HepG2 (cell line): ENCODE data around the gene IFNAR2. TPM values are rescaled to one million over a fixed set of nuclear protein-coding genes. Genes with fewer than 3 reads are reported as not detected.

Source experiments
- AGO2 ChIP-seq: fragments of 200-400 bp; formaldehyde crosslinking; optimal IDR thresholded peaks from 2 replicates; pipeline ENCODE3; 2017; ENCODE audit warnings: mild to moderate bottlenecking, low read depth, low read length, moderate library complexity
- ARID2 ChIP-seq: sonication (generic); formaldehyde crosslinking; IDR thresholded peaks from 2 replicates; pipeline ENCODE4 v1.8.1; 2022; ENCODE audit warnings: mild to moderate bottlenecking, missing genetic modification reagents, borderline replicate concordance
- FOXP1 ChIP-seq, 2 experiments: fragments of 450-650 bp in 1 of 2; IDR thresholded peaks; 2 replicates each; pipeline ENCODE4 v1.6.1; 2017 to 2018; ENCODE audit warnings: antibody characterized with exemption in 1 of 2
- HDAC2 ChIP-seq: sonication (generic); formaldehyde crosslinking; IDR thresholded peaks from 2 replicates; pipeline ENCODE4 v1.4.0; 2020; ENCODE audit warnings: missing genetic modification reagents
- HIVEP1 ChIP-seq: sonication (generic); formaldehyde crosslinking; IDR thresholded peaks from 2 replicates; pipeline ENCODE4 v1.4.0; 2020; ENCODE audit warnings: mild to moderate bottlenecking, missing genetic modification reagents
- HMG20B ChIP-seq: conservative IDR thresholded peaks from 2 replicates; pipeline ENCODE4 v1.6.1; 2016; ENCODE audit warnings: missing genetic modification reagents, missing compliant biosample characterization
- MAZ ChIP-seq, 2 experiments: sonication (generic) in 1 of 2; formaldehyde crosslinking in 1 of 2; IDR thresholded peaks; 2 replicates each; pipeline versions ENCODE4 v1.5.0 to v1.6.1; 2012 to 2020; ENCODE audit warnings: low read depth in 2 of 2, mild to moderate bottlenecking in 2 of 2, borderline replicate concordance in 1 of 2, improper control_type of control experiment in 1 of 2, low read length in 1 of 2, missing genetic modification reagents in 1 of 2, moderate library complexity in 1 of 2
- NFRKB ChIP-seq: fragments of 450-650 bp; IDR thresholded peaks from 2 replicates; pipeline ENCODE4 v1.6.1; 2017
- NFYC ChIP-seq: IDR thresholded peaks from 2 replicates; pipeline ENCODE4 v1.6.1; 2016; ENCODE audit warnings: missing genetic modification reagents, missing compliant biosample characterization
- PCBP1 ChIP-seq: fragments of 200-400 bp; formaldehyde crosslinking; IDR thresholded peaks from 2 replicates; pipeline ENCODE4 v1.6.1; 2017; ENCODE audit warnings: mild to moderate bottlenecking, low read depth, low read length, borderline replicate concordance
- RELA ChIP-seq: sonication (generic); formaldehyde crosslinking; IDR thresholded peaks from 2 replicates; pipeline ENCODE4 v1.4.0; 2020; ENCODE audit warnings: missing genetic modification reagents
- SALL1 ChIP-seq: sonication (generic); formaldehyde crosslinking; IDR thresholded peaks from 2 replicates; pipeline ENCODE4 v1.8.0; 2022; ENCODE audit warnings: mild to moderate bottlenecking, missing genetic modification reagents
- SP1 ChIP-seq, 2 experiments: fragments of 450-650 bp in 1 of 2; sonication (generic) in 1 of 2; formaldehyde crosslinking in 1 of 2; IDR thresholded peaks; 2 replicates each; pipeline versions ENCODE4 v1.4.0 to v1.6.1; 2016 to 2020; ENCODE audit warnings: missing genetic modification reagents in 1 of 2
- TBL1XR1 ChIP-seq: fragments of 150-350 bp; IDR thresholded peaks from 2 replicates; pipeline ENCODE4 v1.6.1; 2014; ENCODE audit warnings: borderline replicate concordance, low read length; ENCODE audit not compliant: partially characterized antibody
- ZBTB38 ChIP-seq: sonication (generic); formaldehyde crosslinking; IDR thresholded peaks from 2 replicates; pipeline ENCODE4 v1.5.1; 2020; ENCODE audit warnings: mild to moderate bottlenecking, missing genetic modification reagents
- ZBTB44 ChIP-seq: sonication (generic); formaldehyde crosslinking; IDR thresholded peaks from 2 replicates; pipeline ENCODE4 v1.4.0; 2020; ENCODE audit warnings: missing genetic modification reagents
- ZFP82 ChIP-seq: sonication (generic); formaldehyde crosslinking; IDR thresholded peaks from 2 replicates; pipeline ENCODE4 v1.5.1; 2020; ENCODE audit warnings: mild to moderate bottlenecking, missing genetic modification reagents, borderline replicate concordance
- ZNF383 ChIP-seq: sonication (generic); formaldehyde crosslinking; IDR thresholded peaks from 2 replicates; pipeline ENCODE4 v1.4.0; 2020; ENCODE audit warnings: missing genetic modification reagents, mild to moderate bottlenecking, borderline replicate concordance
- ZNF501 ChIP-seq: sonication (generic); formaldehyde crosslinking; IDR thresholded peaks from 2 replicates; pipeline ENCODE4 v1.5.1; 2020; ENCODE audit warnings: mild to moderate bottlenecking, moderate library complexity, missing genetic modification reagents
- ZNF510 ChIP-seq: sonication (generic); formaldehyde crosslinking; IDR thresholded peaks from 2 replicates; pipeline ENCODE4 v1.4.0; 2020; ENCODE audit warnings: low read depth, mild to moderate bottlenecking, missing genetic modification reagents
- ZNF556 ChIP-seq: sonication (generic); formaldehyde crosslinking; IDR thresholded peaks from 2 replicates; pipeline ENCODE4 v1.4.0; 2020; ENCODE audit warnings: mild to moderate bottlenecking, missing genetic modification reagents, borderline replicate concordance
- ZNF597 ChIP-seq: sonication (generic); formaldehyde crosslinking; IDR thresholded peaks from 2 replicates; pipeline ENCODE4 v1.5.0; 2020; ENCODE audit warnings: missing genetic modification reagents
- ZNF616 ChIP-seq: sonication (generic); formaldehyde crosslinking; IDR thresholded peaks from 2 replicates; pipeline ENCODE4 v1.5.0; 2020; ENCODE audit warnings: low read depth, mild to moderate bottlenecking, missing genetic modification reagents
- ZNF709 ChIP-seq: sonication (generic); formaldehyde crosslinking; IDR thresholded peaks from 2 replicates; pipeline ENCODE4 v1.5.0; 2020; ENCODE audit warnings: mild to moderate bottlenecking, missing genetic modification reagents
- ZNF782 ChIP-seq: sonication (generic); formaldehyde crosslinking; IDR thresholded peaks from 2 replicates; pipeline ENCODE4 v1.4.0; 2020; ENCODE audit warnings: missing genetic modification reagents, mild to moderate bottlenecking, borderline replicate concordance
- ZNF784 ChIP-seq: sonication (generic); formaldehyde crosslinking; IDR thresholded peaks from 2 replicates; pipeline ENCODE4 v1.5.1; 2020; ENCODE audit warnings: missing genetic modification reagents, mild to moderate bottlenecking, borderline replicate concordance
- ZNF878 ChIP-seq: sonication (generic); formaldehyde crosslinking; IDR thresholded peaks from 2 replicates; pipeline ENCODE4 v1.8.1; 2023; ENCODE audit warnings: mild to moderate bottlenecking, missing genetic modification reagents, moderate library complexity
- polyA plus RNA-seq, 8 experiments: library from polyadenylated mRNA; depleted of rRNA in 3 of 8; stranded (reverse) in 7 of 8; unstranded in 1 of 8; fragments of >200 nt; fragmentation: Illumina TruSeq in 4 of 8; extraction: Trizol in 4 of 8; gene quantifications; 2 replicates each; pipeline versions ENCODE4 v1.2.1 to v1.2.3, GENCODE V29; 2011 to 2016; ENCODE audit warnings: low read depth in 4 of 8, missing spikeins in 1 of 8, mixed read lengths in 1 of 8; ENCODE audit not compliant: insufficient read depth in 1 of 8
- total RNA-seq, 5 experiments: library from RNA; depleted of rRNA; stranded (reverse); fragments of >200 nt; fragmentation: Illumina TruSeq; extraction: Trizol; gene quantifications; 2 replicates each; pipeline ENCODE4 v1.2.3, GENCODE V29; 2016; ENCODE audit warnings: low read depth in 1 of 5

The IFNAR2 gene
- total and polyA plus RNA-seq, 2 of the 13 experiments (the other 11 are each of a cell fraction or from before 2014, with no cell fraction given) = 5.1 to 24.1 TPM

- TF ChIP-seq HMG20B (CRISPR knock-in tag) = no peak
- TF ChIP-seq NFRKB = no peak
- no peak for TF ChIP-seq PCBP1
- TF ChIP-seq ZNF782 (CRISPR knock-in tag) = 0 out of 2 replicates have a peak, but pooled peaks have one; percentile 48
- TF ChIP-seq HDAC2 = 0 out of 2 replicates have a peak, but pooled peaks have one; percentile 5
- TF ChIP-seq ZBTB38 (CRISPR knock-in tag) = 0 out of 2 replicates have a peak, but pooled peaks have one; percentile 5
- no peak for TF ChIP-seq ZNF878 (CRISPR knock-in tag)
- TF ChIP-seq SP1 (IDR thresholded peaks at IDR 0.05) = no peak
- TF ChIP-seq SP1 (CRISPR knock-in tag; IDR thresholded peaks at IDR 0.05) = no peak
- TF ChIP-seq ZNF501 (CRISPR knock-in tag) = peak; percentile 16; the same call in 1 of the 2 replicates
- TF ChIP-seq TBL1XR1 = no peak
- 0 out of 2 replicates have a peak, but pooled peaks have one; percentile 33 for TF ChIP-seq HIVEP1 (CRISPR knock-in tag)
- peak; percentile 73 for TF ChIP-seq AGO2
- no peak for TF ChIP-seq ZNF510
- TF ChIP-seq ZNF709 = 0 out of 2 replicates have a peak, but pooled peaks have one; percentile 16
- TF ChIP-seq MAZ (IDR thresholded peaks at IDR 0.05; ENCODE audit: borderline replicate concordance, low read depth, low read length) = peak; percentile 44; the same call in 1 of the 2 replicates
- TF ChIP-seq MAZ (CRISPR knock-in tag; IDR thresholded peaks at IDR 0.05; ENCODE audit: low read depth) = no peak; the same call in 1 of the 2 replicates
- no peak for TF ChIP-seq FOXP1 (IDR thresholded peaks at IDR 0.05)
- TF ChIP-seq FOXP1 (CRISPR knock-in tag; IDR thresholded peaks at IDR 0.05) = no peak
- TF ChIP-seq ZBTB44 (CRISPR knock-in tag) = no peak
- TF ChIP-seq ZFP82 (CRISPR knock-in tag) = no peak
- TF ChIP-seq SALL1 (CRISPR knock-in tag) = peak; percentile 40
- TF ChIP-seq NFYC (CRISPR knock-in tag) = no peak
- no peak for TF ChIP-seq RELA (CRISPR knock-in tag)
- no peak for TF ChIP-seq ZNF383 (CRISPR knock-in tag)
- TF ChIP-seq ZNF597 (CRISPR knock-in tag) = no peak
- TF ChIP-seq ZNF616 (CRISPR knock-in tag) = no peak
- 0 out of 2 replicates have a peak, but pooled peaks have one; percentile 53 for TF ChIP-seq ARID2 (CRISPR knock-in tag)
- TF ChIP-seq ZNF784 (CRISPR knock-in tag) = no peak
- no peak for TF ChIP-seq ZNF556 (CRISPR knock-in tag)
These were observed at the start of gene IFNAR2 (continued) for GRCh38 chr21:33229784-33230544.
